Measurements from ENCODE around the gene HFE.

DNA sequence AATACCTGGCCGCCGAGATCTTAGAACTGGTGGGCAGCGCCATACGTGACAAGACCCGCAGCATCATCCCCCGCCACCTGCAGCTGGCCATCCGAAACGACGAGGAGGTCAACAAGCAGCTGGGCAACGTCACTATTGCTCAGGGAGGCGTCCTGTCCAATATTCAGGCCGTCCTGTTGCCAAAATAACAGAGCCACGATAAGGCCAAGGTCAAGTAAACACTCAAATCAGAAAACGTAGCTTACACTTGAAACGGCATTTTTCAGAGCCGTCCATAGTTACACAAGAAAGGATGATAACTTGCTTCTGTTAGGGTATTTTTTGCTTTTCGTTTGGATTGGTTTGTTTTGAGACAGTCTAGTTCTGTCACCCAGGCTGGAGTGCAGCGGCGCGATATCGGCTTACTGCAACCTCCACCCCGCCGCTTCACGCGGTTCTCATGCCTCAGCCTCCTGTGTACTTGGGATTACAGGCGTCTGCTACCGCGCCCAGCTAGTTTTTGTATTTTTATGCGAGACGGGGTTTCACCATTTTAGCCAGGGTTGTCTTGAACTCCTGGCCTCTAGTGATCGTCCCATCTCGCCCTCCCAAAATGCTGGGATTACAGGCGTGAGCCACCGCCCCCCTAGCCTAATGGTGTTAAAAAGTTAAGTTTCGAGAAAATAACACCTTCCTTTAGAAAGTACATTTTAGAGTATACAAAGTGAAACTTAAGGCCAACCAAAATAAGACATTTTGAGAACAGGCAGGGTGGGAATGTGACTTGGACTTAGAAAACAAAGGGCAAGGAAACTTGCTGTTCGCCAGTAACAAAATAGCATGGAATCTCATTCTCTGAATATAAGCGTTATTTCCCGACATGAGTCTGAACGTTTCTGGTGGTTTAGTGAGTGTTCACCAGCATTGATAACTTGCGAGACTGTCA, 42.8 kb upstream of the HFE start:
- no peak for TF ChIP-seq CTCF (IDR thresholded peaks at IDR 0.05)
- TF ChIP-seq POLR2A (IDR thresholded peaks at IDR 0.05) = no peak
- no peak for TF ChIP-seq POLR2AphosphoS5 (IDR thresholded peaks at IDR 0.05)

Measured in suprapubic skin (tissue), 4 donors.